Osteoblast (primary cell): ENCODE measurements around the gene USP7. TPM values are rescaled to one million over a fixed set of nuclear protein-coding genes. Genes with fewer than 3 reads are reported as not detected.

Experiments used
- DNase-seq: peaks from one replicate; pipeline ENCODE4 v3.0.0; 2011; ENCODE audit warnings: low spot score, mixed read lengths; ENCODE audit not compliant: insufficient read length; ENCODE audit errors: missing footprints
- H2AFZ ChIP-seq: 2 replicates; pipeline ENCODE4 v1.6.0; 2011; ENCODE audit warnings: mild to moderate bottlenecking, low read length
- H3K27ac ChIP-seq: 2 replicates; pipeline ENCODE4 v1.5.1; 2011; ENCODE audit warnings: mild to moderate bottlenecking, low read depth, low read length, moderate library complexity
- H3K27me3 ChIP-seq: 2 replicates; pipeline ENCODE4 v1.6.0; 2012; ENCODE audit warnings: mild to moderate bottlenecking, control low read depth, inconsistent platforms, low read length, moderate library complexity; ENCODE audit not compliant: insufficient read depth
- H3K36me3 ChIP-seq: 2 replicates; pipeline ENCODE4 v1.5.1; 2011; ENCODE audit warnings: mild to moderate bottlenecking, low read length, control low read depth, moderate library complexity; ENCODE audit not compliant: insufficient read depth
- H3K4me1 ChIP-seq: 2 replicates; pipeline ENCODE4 v1.5.1; 2011; ENCODE audit warnings: mild to moderate bottlenecking, low read length, control low read depth, moderate library complexity; ENCODE audit not compliant: insufficient read depth
- H3K4me2 ChIP-seq: 2 replicates; pipeline ENCODE4 v1.6.0; 2011; ENCODE audit warnings: mild to moderate bottlenecking, low read length; ENCODE audit not compliant: insufficient read depth
- H3K4me3 ChIP-seq: fragments of 200-600 bp; sonication (generic); 3 replicates; pipeline ENCODE4 v1.5.1; 2012; ENCODE audit warnings: mild to moderate bottlenecking, low read length, inconsistent platforms; ENCODE audit not compliant: insufficient read depth
- H3K79me2 ChIP-seq: 2 replicates; pipeline ENCODE4 v1.6.0; 2012; ENCODE audit warnings: mild to moderate bottlenecking, low read length, control low read depth, inconsistent platforms; ENCODE audit not compliant: insufficient read depth
- H3K9me3 ChIP-seq: 2 replicates; pipeline ENCODE4 v1.5.1; 2011; ENCODE audit warnings: low read depth, low read length, control low read depth
- H4K20me1 ChIP-seq: 2 replicates; pipeline ENCODE4 v1.6.0; 2012; ENCODE audit warnings: mild to moderate bottlenecking, low read length, control low read depth; ENCODE audit not compliant: insufficient read depth
- CTCF ChIP-seq: IDR thresholded peaks from 2 replicates; pipeline ENCODE4 v1.5.1; 2011; ENCODE audit warnings: mild to moderate bottlenecking, low read depth, low read length, moderate library complexity; ENCODE audit errors: extremely low read depth
- total RNA-seq: library from RNA; depleted of rRNA; stranded (reverse); fragments of >200 nt; gene quantifications from 2 replicates; pipeline ENCODE4 v1.2.3, GENCODE V29; 2012

Gene USP7
- total RNA-seq, 1 donor = 51.4 TPM

DNA sequence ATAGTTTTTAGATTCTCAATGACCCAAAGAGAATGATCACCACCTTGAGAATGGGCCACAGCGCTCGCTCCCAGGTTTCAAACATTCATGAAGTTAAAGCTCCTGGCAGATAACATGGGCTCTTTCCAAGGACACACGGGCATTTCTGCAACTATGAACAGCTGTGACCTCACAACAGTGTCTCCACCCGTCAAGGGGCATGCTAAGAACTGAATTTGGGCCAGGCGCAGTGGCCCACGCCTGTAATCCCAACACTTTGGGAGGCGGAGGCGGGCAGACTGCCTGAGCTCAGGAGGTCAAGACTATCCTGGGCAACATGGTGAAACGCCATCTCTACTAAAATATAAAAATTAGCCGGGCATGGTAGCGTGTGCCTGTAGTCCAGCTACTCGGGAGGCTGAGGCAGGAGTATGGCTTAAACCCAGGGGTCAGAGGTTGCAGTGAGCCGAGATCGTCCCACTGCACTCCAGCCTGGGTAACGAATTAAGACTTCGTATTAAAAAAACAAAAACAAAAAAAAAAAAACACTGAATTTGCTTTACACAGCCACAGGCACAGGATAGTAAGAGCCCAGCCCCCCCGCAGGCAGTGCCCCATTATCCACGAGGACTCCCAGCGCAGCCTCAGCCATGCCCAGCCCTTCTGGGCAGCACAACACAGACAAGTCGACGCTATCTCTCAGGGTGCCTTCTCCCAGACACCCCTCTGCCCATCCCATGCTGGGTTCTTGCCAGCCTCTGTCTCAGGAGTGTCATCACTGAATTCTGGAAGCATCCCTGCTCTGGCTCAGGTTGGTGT, 7.2 kb downstream of the USP7 start:
- Histone ChIP-seq H3K79me2 (peaks cover 94% of the 10 kb centered on the region), H2AFZ (no peak overlapping the region), H3K27ac (peak overlapping the region; percentile 53), H3K4me3 (no peak overlapping the region), H4K20me1 (peaks cover 90% of the 10 kb centered on the region), H3K4me2 (no peak overlapping the region), H3K4me1 (peaks cover 49% of the 10 kb centered on the region), H3K27me3 (no peaks in the 10 kb centered on the region), H3K9me3 (no peaks in the 10 kb centered on the region), H3K36me3 (no peaks in the 10 kb centered on the region)
- DNase-seq = peak; percentile 65
- TF ChIP-seq CTCF = no peak

GRCh38 chr16:8955828-8956227, 7.9 kb downstream of the USP7 start:
- peak; percentile 41 for DNase-seq
- Histone ChIP-seq H3K27ac (no peak overlapping the region), H3K4me3 (no peak overlapping the region), H3K27me3 (no peaks in the 10 kb centered on the region), H3K79me2 (peaks cover 94% of the 10 kb centered on the region), H3K9me3 (no peaks in the 10 kb centered on the region), H2AFZ (no peak overlapping the region), H3K4me1 (peaks cover 49% of the 10 kb centered on the region), H3K4me2 (no peak overlapping the region), H4K20me1 (peaks cover 91% of the 10 kb centered on the region), H3K36me3 (no peaks in the 10 kb centered on the region)
- TF ChIP-seq CTCF = no peak

GRCh38 chr16:8953064-8953463, 10.6 kb downstream of the USP7 start:
- H3K27me3 ChIP-seq = no peaks in the 10 kb centered on the region
- H3K79me2 ChIP-seq = peaks cover 94% of the 10 kb centered on the region
- no peak overlapping the region for H2AFZ ChIP-seq
- peaks cover 28% of the 10 kb centered on the region for H3K4me1 ChIP-seq
- no peaks in the 10 kb centered on the region for H3K36me3 ChIP-seq
- H4K20me1 ChIP-seq = peaks cover 92% of the 10 kb centered on the region
- no peak for TF ChIP-seq CTCF
- H3K9me3 ChIP-seq = no peaks in the 10 kb centered on the region
- H3K4me2 ChIP-seq = no peak overlapping the region
- peak; percentile 9 for DNase-seq
- no peak overlapping the region for H3K4me3 ChIP-seq
- no peak overlapping the region for H3K27ac ChIP-seq

- H4K20me1 ChIP-seq = peaks cover 92% of the 10 kb centered on the region
- H3K27ac ChIP-seq = no peak overlapping the region
- H3K36me3 ChIP-seq = no peaks in the 10 kb centered on the region
- H3K9me3 ChIP-seq = no peaks in the 10 kb centered on the region
- peaks cover 94% of the 10 kb centered on the region for H3K79me2 ChIP-seq
- H2AFZ ChIP-seq = no peak overlapping the region
- no peaks in the 10 kb centered on the region for H3K27me3 ChIP-seq
- H3K4me1 ChIP-seq = peaks cover 20% of the 10 kb centered on the region
- DNase-seq = peak; percentile 9
- H3K4me3 ChIP-seq = no peak overlapping the region
- no peak overlapping the region for H3K4me2 ChIP-seq
- TF ChIP-seq CTCF = no peak
Observed at GRCh38 chr16:8952281-8952751, 11.4 kb downstream of the USP7 start.
